Chondrocyte (in vitro differentiated cells): ENCODE measurements around the gene MXI1. TPM values are rescaled to one million over a fixed set of nuclear protein-coding genes. Genes with fewer than 3 reads are reported as not detected.

Experiments used
- DNase-seq: peaks from one replicate; pipeline ENCODE4 v3.0.0; 2021; ENCODE audit warnings: mixed read lengths, low spot score
- H3K27ac Mint-ChIP-seq: one replicate; pipeline ENCODE4 v1.8.0; 2021; ENCODE audit warnings: mild to moderate bottlenecking, moderate library complexity, mixed read lengths; ENCODE audit not compliant: unreplicated experiment
- H3K27me3 Mint-ChIP-seq: 2 replicates; pipeline ENCODE4 v1.8.0; 2021; ENCODE audit warnings: low read depth, mixed read lengths
- H3K36me3 Mint-ChIP-seq: 2 replicates; pipeline ENCODE4 v1.8.0; 2021; ENCODE audit warnings: low read depth, mixed read lengths
- H3K4me1 Mint-ChIP-seq: 2 replicates; pipeline ENCODE4 v1.8.0; 2021; ENCODE audit warnings: low read depth, mild to moderate bottlenecking, mixed read lengths
- H3K4me3 Mint-ChIP-seq: one replicate; pipeline ENCODE4 v1.8.0; 2021; ENCODE audit warnings: mild to moderate bottlenecking, moderate library complexity, mixed read lengths; ENCODE audit not compliant: unreplicated experiment
- H3K9me3 Mint-ChIP-seq: 2 replicates; pipeline ENCODE4 v1.8.0; 2021; ENCODE audit warnings: low read depth, mixed read lengths
- total RNA-seq: library from RNA; stranded (reverse); gene quantifications from 3 replicates; pipeline ENCODE4 v1.2.1, GENCODE V29; 2021
- TF ChIP-seq, protein P1 (sequence below): fragments of 200-600 bp; sonication (generic); IDR thresholded peaks from 2 replicates; pipeline ENCODE4 v1.5.0; 2021; ENCODE audit warnings: antibody characterized with exemption, mild to moderate bottlenecking, moderate library complexity

The MXI1 gene
- total RNA-seq, 1 donor from 2014 or later: 26.8 TPM

DNA sequence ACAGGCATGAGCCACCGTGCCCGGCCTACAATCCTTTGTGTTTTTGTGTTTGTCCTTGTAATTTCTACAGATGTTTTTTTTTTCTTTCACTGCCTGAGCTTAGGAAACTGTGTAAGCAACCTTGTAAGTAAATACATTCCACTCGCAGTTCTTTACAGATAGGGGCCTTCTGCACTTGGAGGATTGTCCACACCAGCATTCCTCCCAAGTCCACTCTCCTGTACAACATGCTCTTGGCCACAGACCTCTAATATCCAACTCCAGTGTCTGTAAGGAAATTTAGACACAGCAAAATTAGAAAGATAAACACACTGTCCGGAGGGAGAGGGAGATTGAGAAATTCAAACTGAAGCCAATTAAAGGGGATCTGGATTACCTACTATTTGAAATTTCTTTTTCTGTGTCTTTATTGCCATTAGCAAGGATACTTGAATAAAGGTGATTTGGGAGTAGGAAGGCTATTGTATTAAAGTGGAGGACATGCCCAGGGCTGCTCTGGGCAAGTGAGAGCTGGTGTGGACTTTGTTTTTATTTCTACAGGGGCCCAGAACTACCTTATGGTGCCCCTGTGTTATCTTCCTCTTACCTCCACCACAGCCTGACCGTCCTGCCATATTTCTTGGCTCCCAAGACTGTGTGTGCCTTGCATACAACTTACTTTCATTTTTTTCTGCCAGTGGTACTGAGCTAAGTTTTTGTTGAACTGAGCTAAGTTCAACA, 9.7 kb downstream of the MXI1 start:
- no peak overlapping the region for H3K27ac Mint-ChIP-seq

GRCh38 chr10:110217662-110218008, 10.2 kb downstream of the MXI1 start:
- Mint-ChIP-seq H3K4me3 (no peak overlapping the region), H3K9me3 (no peaks in the 10 kb centered on the region), H3K27ac (no peak overlapping the region), H3K36me3 (no peaks in the 10 kb centered on the region), H3K27me3 (no peaks in the 10 kb centered on the region), H3K4me1 (peaks cover 60% of the 10 kb centered on the region)
- TF ChIP-seq, protein P1, sequence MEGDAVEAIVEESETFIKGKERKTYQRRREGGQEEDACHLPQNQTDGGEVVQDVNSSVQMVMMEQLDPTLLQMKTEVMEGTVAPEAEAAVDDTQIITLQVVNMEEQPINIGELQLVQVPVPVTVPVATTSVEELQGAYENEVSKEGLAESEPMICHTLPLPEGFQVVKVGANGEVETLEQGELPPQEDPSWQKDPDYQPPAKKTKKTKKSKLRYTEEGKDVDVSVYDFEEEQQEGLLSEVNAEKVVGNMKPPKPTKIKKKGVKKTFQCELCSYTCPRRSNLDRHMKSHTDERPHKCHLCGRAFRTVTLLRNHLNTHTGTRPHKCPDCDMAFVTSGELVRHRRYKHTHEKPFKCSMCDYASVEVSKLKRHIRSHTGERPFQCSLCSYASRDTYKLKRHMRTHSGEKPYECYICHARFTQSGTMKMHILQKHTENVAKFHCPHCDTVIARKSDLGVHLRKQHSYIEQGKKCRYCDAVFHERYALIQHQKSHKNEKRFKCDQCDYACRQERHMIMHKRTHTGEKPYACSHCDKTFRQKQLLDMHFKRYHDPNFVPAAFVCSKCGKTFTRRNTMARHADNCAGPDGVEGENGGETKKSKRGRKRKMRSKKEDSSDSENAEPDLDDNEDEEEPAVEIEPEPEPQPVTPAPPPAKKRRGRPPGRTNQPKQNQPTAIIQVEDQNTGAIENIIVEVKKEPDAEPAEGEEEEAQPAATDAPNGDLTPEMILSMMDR: no peak
- no peak for DNase-seq

More for the DNA sequence above, 9.7 kb downstream of the MXI1 start:
- H3K4me1 Mint-ChIP-seq: peaks cover 58% of the 10 kb centered on the region
- no peak overlapping the region for H3K4me3 Mint-ChIP-seq
- H3K27me3 Mint-ChIP-seq: no peaks in the 10 kb centered on the region
- H3K9me3 Mint-ChIP-seq: no peaks in the 10 kb centered on the region
- no peak for DNase-seq
- no peaks in the 10 kb centered on the region for H3K36me3 Mint-ChIP-seq
- TF ChIP-seq, protein P1: no peak

GRCh38 chr10:110218632-110219031, 11.2 kb downstream of the MXI1 start:
- Mint-ChIP-seq H3K9me3 (no peaks in the 10 kb centered on the region), H3K4me1 (peaks cover 51% of the 10 kb centered on the region)

DNA sequence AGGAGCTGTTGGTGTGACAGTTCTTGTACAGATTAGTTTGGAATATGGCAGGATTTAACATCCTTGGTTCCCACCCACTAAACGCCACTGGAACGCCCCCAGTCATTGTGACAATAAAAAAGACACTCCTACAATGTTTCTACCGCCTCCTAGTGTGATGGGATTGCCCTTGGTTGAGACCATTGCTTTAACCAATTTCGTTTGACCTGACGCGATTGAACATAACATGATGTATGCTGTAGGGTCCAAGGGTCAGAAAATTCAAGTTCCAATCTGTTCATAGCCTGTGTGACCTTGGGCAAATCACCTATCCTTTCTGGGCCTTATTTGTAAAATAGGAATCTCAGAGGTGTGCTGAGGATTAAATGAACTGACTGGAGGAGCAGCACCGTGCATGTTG, 12.5 kb downstream of the MXI1 start:
- Mint-ChIP-seq H3K4me3 (no peak overlapping the region), H3K27ac (no peak overlapping the region), H3K27me3 (no peaks in the 10 kb centered on the region), H3K4me1 (peaks cover 39% of the 10 kb centered on the region), H3K9me3 (no peaks in the 10 kb centered on the region), H3K36me3 (no peaks in the 10 kb centered on the region)
- TF ChIP-seq, protein P1: no peak
- DNase-seq: no peak

More at GRCh38 chr10:110218632-110219031, 11.2 kb downstream of the MXI1 start:
- H3K27ac Mint-ChIP-seq: no peak overlapping the region
- TF ChIP-seq, protein P1: no peak
- H3K4me3 Mint-ChIP-seq: no peak overlapping the region
- H3K27me3 Mint-ChIP-seq: no peaks in the 10 kb centered on the region
- no peak for DNase-seq
- H3K36me3 Mint-ChIP-seq: no peaks in the 10 kb centered on the region

DNA sequence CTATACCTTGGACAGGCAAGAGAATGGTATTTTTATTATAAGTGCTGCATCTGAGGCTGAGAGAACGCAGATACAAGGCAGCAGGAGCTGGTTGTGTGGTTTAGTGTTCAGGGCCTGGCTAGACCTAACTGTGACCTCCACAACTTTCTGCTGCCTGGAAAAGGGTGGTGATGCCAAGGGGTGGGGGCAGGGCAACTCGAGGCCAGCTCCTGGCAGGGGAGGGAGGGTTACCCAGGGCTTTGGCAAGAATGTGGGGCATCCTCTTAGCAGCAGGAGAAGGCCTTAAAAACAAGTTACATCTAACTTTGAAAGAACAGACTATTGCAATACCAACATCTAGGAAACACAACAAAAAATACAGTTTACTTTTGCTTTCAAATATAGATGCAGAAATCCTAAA, 13.0 kb downstream of the MXI1 start:
- Mint-ChIP-seq H3K4me3 (no peak overlapping the region), H3K36me3 (no peaks in the 10 kb centered on the region), H3K27me3 (no peaks in the 10 kb centered on the region), H3K27ac (no peak overlapping the region), H3K4me1 (peaks cover 40% of the 10 kb centered on the region), H3K9me3 (no peaks in the 10 kb centered on the region)
- TF ChIP-seq, protein P1: no peak
- no peak for DNase-seq
